ENCODE measurements around the gene PGS1. TPM values are rescaled to one million over a fixed set of nuclear protein-coding genes. Genes with fewer than 3 reads are reported as not detected.
A peak's percentile ranks its signal among the peaks of the same experiment; 100 is the strongest.

The PGS1 gene
- total and polyA plus RNA-seq, 9 donors: 13.5 to 50.2 (median 35.0) TPM

- intact Hi-C loops (cut with DNase I): loop anchor here in 2 of 4 donors (5.0 to 10.0 kb wide), 2 partner anchors 58 to 110 kb away; no protein-coding TSS in a partner anchor
- H3K9me3 ChIP-seq: no peaks in the 10 kb centered on the region
- no peaks in the 10 kb centered on the region for H3K27me3 ChIP-seq
- TF ChIP-seq CTCF (IDR thresholded peaks at IDR 0.05) (no peak), POLR2A (IDR thresholded peaks at IDR 0.05) (no peak), EP300 (IDR thresholded peaks at IDR 0.05) (no peak)
- no peak for DNase-seq
- peaks cover 16% of the 10 kb centered on the region for H3K4me1 ChIP-seq (ENCODE audit: insufficient read depth)
- 83 to 87% (median 87%) methylated on average over 26 of the region's 26 CpGs for WGBS, 3 donors
- peak overlapping the region in 1 of 2 donors; percentile 87 for H3K27ac ChIP-seq
- H3K4me3 ChIP-seq: no peak overlapping the region
- H3K36me3 ChIP-seq: no peaks in the 10 kb centered on the region
Observed at GRCh38 chr17:78364436-78365281, 13.8 kb upstream of the PGS1 start.

- Histone ChIP-seq H3K4me1 (ENCODE audit: insufficient read depth) (peaks cover 16% of the 10 kb centered on the region), H3K27ac (peak overlapping the region in 1 of 2 donors; percentile 87), H3K9me3 (no peaks in the 10 kb centered on the region), H3K36me3 (no peaks in the 10 kb centered on the region), H3K4me3 (no peak overlapping the region), H3K27me3 (no peaks in the 10 kb centered on the region)
- DNase-seq: peak in 3 of 5 donors; percentile 41 to 58 (median 52)
- TF ChIP-seq POLR2A (IDR thresholded peaks at IDR 0.05) (no peak), CTCF (IDR thresholded peaks at IDR 0.05) (no peak), EP300 (IDR thresholded peaks at IDR 0.05) (no peak)
- WGBS, 3 donors: 20 to 29% (median 22%) methylated on average over 16 of the region's 16 CpGs
- intact Hi-C loops (cut with DNase I): loop anchor here in 1 of 4 donors (10.0 kb wide), 1 partner anchor 111 kb away; no protein-coding TSS in a partner anchor
Observed at GRCh38 chr17:78365561-78366108, 12.8 kb upstream of the PGS1 start.

GRCh38 chr17:78366109-78366848, 12.2 kb upstream of the PGS1 start:
- WGBS, 3 donors: 16 to 32% (median 16%) methylated on average over 15 to 18 of the region's 18 CpGs
- H3K4me3 ChIP-seq: no peak overlapping the region
- intact Hi-C loops (cut with DNase I): loop anchor here in 1 of 4 donors (10.0 kb wide), 1 partner anchor 111 kb away; no protein-coding TSS in a partner anchor
- no peaks in the 10 kb centered on the region for H3K9me3 ChIP-seq
- peak; percentile 51 to 74 (median 58) for DNase-seq
- no peaks in the 10 kb centered on the region for H3K27me3 ChIP-seq
- H3K4me1 ChIP-seq (ENCODE audit: insufficient read depth): peaks cover 16% of the 10 kb centered on the region
- TF ChIP-seq POLR2A (IDR thresholded peaks at IDR 0.05) (no peak), EP300 (IDR thresholded peaks at IDR 0.05) (no peak), CTCF (IDR thresholded peaks at IDR 0.05) (no peak)
- peak overlapping the region in 1 of 2 donors; percentile 87 for H3K27ac ChIP-seq
- H3K36me3 ChIP-seq: no peaks in the 10 kb centered on the region

- Histone ChIP-seq H3K27ac (no peak overlapping the region), H3K9me3 (no peaks in the 10 kb centered on the region), H3K4me3 (no peak overlapping the region), H3K4me1 (ENCODE audit: insufficient read depth) (peaks cover 16% of the 10 kb centered on the region), H3K36me3 (no peaks in the 10 kb centered on the region), H3K27me3 (no peaks in the 10 kb centered on the region)
- 85 to 91% (median 89%) methylated on average over 5 of the region's 5 CpGs for WGBS, 3 donors
- TF ChIP-seq POLR2A (IDR thresholded peaks at IDR 0.05) (no peak), EP300 (IDR thresholded peaks at IDR 0.05) (no peak), CTCF (IDR thresholded peaks at IDR 0.05) (no peak)
- DNase-seq: no peak
- intact Hi-C loops (cut with DNase I): loop anchor here in 1 of 4 donors (10.0 kb wide), 1 partner anchor 112 kb away; no protein-coding TSS in a partner anchor
Observed at GRCh38 chr17:78367193-78367592, 11.3 kb upstream of the PGS1 start.

Measured in ovary (tissue), 9 donors.